ENCODE results near the gene ZNF749.

Gene ZNF749

GRCh38 chr19:57421037-57421436 is 14.1 kb upstream of the ZNF749 start:
- TF ChIP-seq EZH2 (IDR thresholded peaks at IDR 0.05; ENCODE audit: borderline replicate concordance, low read depth, low read length, severe bottlenecking): no peak
- no peak for TF ChIP-seq CTCF (IDR thresholded peaks at IDR 0.05; ENCODE audit: borderline replicate concordance, extremely low read depth, low read length, poor library complexity, severe bottlenecking)
- no peak overlapping the region for H3K4me3 ChIP-seq (ENCODE audit: low read depth in 1 of 2, low read length in 2 of 2)
- ATAC-seq (ENCODE audit: insufficient read depth, low read depth) (no peak), DNase-seq (no peak)
- H4K20me1 ChIP-seq (ENCODE audit: insufficient read depth, low read length): no peaks in the 10 kb centered on the region
- no peak overlapping the region for H3K27ac ChIP-seq (ENCODE audit: low read length)
- H3K36me3 ChIP-seq (ENCODE audit: insufficient read depth, low read length): peaks cover 47% of the 10 kb centered on the region
- H3K9ac ChIP-seq (ENCODE audit: low read depth, low read length): no peak overlapping the region
- peaks cover 13% of the 10 kb centered on the region for H3K79me2 ChIP-seq (ENCODE audit: insufficient read depth, low read length)
- no peak overlapping the region for H3K4me2 ChIP-seq (ENCODE audit: insufficient read depth, low read length)
- H2AFZ ChIP-seq (ENCODE audit: low read depth, low read length): no peak overlapping the region
- H3K9me3 ChIP-seq (ENCODE audit: insufficient read depth, low read length, severe bottlenecking): no peaks in the 10 kb centered on the region
- H3K4me1 ChIP-seq (ENCODE audit: insufficient read depth, low read length): no peaks in the 10 kb centered on the region
- H3K27me3 ChIP-seq (ENCODE audit: insufficient read depth, low read length, poor library complexity): no peaks in the 10 kb centered on the region

- Histone ChIP-seq H3K9ac (ENCODE audit: low read depth, low read length) (peak overlapping the region; percentile 58), H4K20me1 (ENCODE audit: insufficient read depth, low read length) (peaks cover 4% of the 10 kb centered on the region), H3K4me2 (ENCODE audit: insufficient read depth, low read length) (peak overlapping the region; percentile 66), H3K27ac (ENCODE audit: low read length) (peak overlapping the region; percentile 71), H3K9me3 (ENCODE audit: insufficient read depth, low read length, severe bottlenecking) (no peaks in the 10 kb centered on the region), H3K4me3 (ENCODE audit: low read depth in 1 of 2, low read length in 2 of 2) (peak overlapping the region; percentile 90 to 91), H3K4me1 (ENCODE audit: insufficient read depth, low read length) (peaks cover 41% of the 10 kb centered on the region), H3K79me2 (ENCODE audit: insufficient read depth, low read length) (peaks cover 47% of the 10 kb centered on the region), H3K27me3 (ENCODE audit: insufficient read depth, low read length, poor library complexity) (no peaks in the 10 kb centered on the region), H3K36me3 (ENCODE audit: insufficient read depth, low read length) (peaks cover 14% of the 10 kb centered on the region), H2AFZ (ENCODE audit: low read depth, low read length) (peak overlapping the region; percentile 77)
- ATAC-seq (ENCODE audit: insufficient read depth, low read depth) (peak; percentile 11; the same call in 2 of the 3 replicates), DNase-seq (peak; percentile 13)
- TF ChIP-seq EZH2 (IDR thresholded peaks at IDR 0.05; ENCODE audit: borderline replicate concordance, low read depth, low read length, severe bottlenecking) (no peak), CTCF (IDR thresholded peaks at IDR 0.05; ENCODE audit: borderline replicate concordance, extremely low read depth, low read length, poor library complexity, severe bottlenecking) (no peak)
These were observed 601 bp upstream of the ZNF749 start for GRCh38 chr19:57434386-57435061.

GRCh38 chr19:57436417-57436816 is 1.3 kb downstream of the ZNF749 start:
- Histone ChIP-seq H3K36me3 (ENCODE audit: insufficient read depth, low read length) (peaks cover 17% of the 10 kb centered on the region), H3K9ac (ENCODE audit: low read depth, low read length) (peak overlapping the region; percentile 58), H3K27ac (ENCODE audit: low read length) (no peak overlapping the region), H3K79me2 (ENCODE audit: insufficient read depth, low read length) (peaks cover 62% of the 10 kb centered on the region), H3K9me3 (ENCODE audit: insufficient read depth, low read length, severe bottlenecking) (no peaks in the 10 kb centered on the region), H3K27me3 (ENCODE audit: insufficient read depth, low read length, poor library complexity) (no peaks in the 10 kb centered on the region), H2AFZ (ENCODE audit: low read depth, low read length) (no peak overlapping the region), H3K4me2 (ENCODE audit: insufficient read depth, low read length) (peak overlapping the region; percentile 66), H4K20me1 (ENCODE audit: insufficient read depth, low read length) (peaks cover 10% of the 10 kb centered on the region), H3K4me1 (ENCODE audit: insufficient read depth, low read length) (peaks cover 41% of the 10 kb centered on the region), H3K4me3 (ENCODE audit: low read depth in 1 of 2, low read length in 2 of 2) (peak overlapping the region; percentile 90 to 91; a peak in 3 of 4 replicates)
- ATAC-seq (ENCODE audit: insufficient read depth, low read depth) (no peak), DNase-seq (no peak)
- TF ChIP-seq CTCF (IDR thresholded peaks at IDR 0.05; ENCODE audit: borderline replicate concordance, extremely low read depth, low read length, poor library complexity, severe bottlenecking) (no peak), EZH2 (IDR thresholded peaks at IDR 0.05; ENCODE audit: borderline replicate concordance, low read depth, low read length, severe bottlenecking) (no peak)
